ENCODE measurements around the gene MGME1.

DNA sequence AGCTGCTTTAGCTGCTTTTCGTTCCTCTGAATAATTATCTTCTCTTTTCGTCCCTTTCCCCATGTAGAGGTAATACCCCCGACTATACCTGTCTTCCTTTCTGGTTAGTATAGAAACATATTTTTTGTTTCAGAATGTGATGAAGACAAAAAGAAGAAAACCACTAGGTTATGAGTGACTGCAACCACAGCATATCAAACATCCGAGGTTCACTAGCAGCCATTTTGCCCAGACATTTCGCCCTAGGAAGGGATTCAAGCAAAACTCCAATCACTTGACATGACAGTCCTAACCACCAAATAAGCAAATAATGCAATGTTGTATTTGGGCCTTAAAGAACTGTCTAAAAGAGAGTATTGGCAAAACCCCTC lies 9.6 kb upstream of the MGME1 start:
- TF ChIP-seq, protein P1, sequence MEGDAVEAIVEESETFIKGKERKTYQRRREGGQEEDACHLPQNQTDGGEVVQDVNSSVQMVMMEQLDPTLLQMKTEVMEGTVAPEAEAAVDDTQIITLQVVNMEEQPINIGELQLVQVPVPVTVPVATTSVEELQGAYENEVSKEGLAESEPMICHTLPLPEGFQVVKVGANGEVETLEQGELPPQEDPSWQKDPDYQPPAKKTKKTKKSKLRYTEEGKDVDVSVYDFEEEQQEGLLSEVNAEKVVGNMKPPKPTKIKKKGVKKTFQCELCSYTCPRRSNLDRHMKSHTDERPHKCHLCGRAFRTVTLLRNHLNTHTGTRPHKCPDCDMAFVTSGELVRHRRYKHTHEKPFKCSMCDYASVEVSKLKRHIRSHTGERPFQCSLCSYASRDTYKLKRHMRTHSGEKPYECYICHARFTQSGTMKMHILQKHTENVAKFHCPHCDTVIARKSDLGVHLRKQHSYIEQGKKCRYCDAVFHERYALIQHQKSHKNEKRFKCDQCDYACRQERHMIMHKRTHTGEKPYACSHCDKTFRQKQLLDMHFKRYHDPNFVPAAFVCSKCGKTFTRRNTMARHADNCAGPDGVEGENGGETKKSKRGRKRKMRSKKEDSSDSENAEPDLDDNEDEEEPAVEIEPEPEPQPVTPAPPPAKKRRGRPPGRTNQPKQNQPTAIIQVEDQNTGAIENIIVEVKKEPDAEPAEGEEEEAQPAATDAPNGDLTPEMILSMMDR (conservative IDR thresholded peaks at IDR 0.05; ENCODE audit: low read depth, low read length): no peak
- TF ChIP-seq EZH2 (IDR thresholded peaks at IDR 0.05; ENCODE audit: low read length, unreplicated experiment): no peak
